ENCODE measurements around the gene ZNF536.

GRCh38 chr19:30356951-30357579 lies 15.1 kb upstream of the ZNF536 start:
- TF ChIP-seq CTCF (IDR thresholded peaks at IDR 0.05; ENCODE audit: extremely low read depth in 1 of 2, insufficient read depth in 1 of 2, low read depth in 1 of 2, low read length in 2 of 2), result no peak
- TF ChIP-seq POLR2AphosphoS5 (IDR thresholded peaks at IDR 0.05; ENCODE audit: insufficient read depth, low read depth, low read length), result no peak
- no peak for TF ChIP-seq MAX (IDR thresholded peaks at IDR 0.05; ENCODE audit: insufficient read depth, insufficient read length)
- TF ChIP-seq POLR2A (IDR thresholded peaks at IDR 0.05; ENCODE audit: low read depth, low read length), result no peak
